Upper lobe of left lung (tissue), 6 donors: ENCODE results near the gene ARFGAP1. TPM values are rescaled to one million over a fixed set of nuclear protein-coding genes. Genes with fewer than 3 reads are reported as not detected.

ENCODE experiments used
- ATAC-seq, 2 donors: fragments of 200-7000 bp; cut with Tn5 transposase; one replicate each; pipeline ENCODE4 v1.9.1; 2022; ENCODE audit warnings: mild to moderate bottlenecking in 2 of 2, moderate library complexity in 2 of 2; ENCODE audit not compliant: low FRiP score in 2 of 2
- DNase-seq, 2 donors: peaks; one replicate each; pipeline ENCODE4 v3.0.0-alpha.2; 2019 to 2020
- H3K27ac ChIP-seq, 4 donors: fragments of 200-600 bp; sonication (generic); one replicate each; pipeline ENCODE4 v1.5.1; 2016 to 2019
- H3K27me3 ChIP-seq, 4 donors: fragments of 200-600 bp; sonication (generic); one replicate each; pipeline ENCODE4 v1.5.1; 2017 to 2019
- H3K36me3 ChIP-seq, 4 donors: fragments of 200-600 bp; sonication (generic); one replicate each; pipeline ENCODE4 v1.5.1; 2016 to 2019
- H3K4me1 ChIP-seq, 4 donors: fragments of 200-600 bp; sonication (generic); one replicate each; pipeline ENCODE4 v1.5.1; 2018 to 2019
- H3K4me3 ChIP-seq, 4 donors: fragments of 200-600 bp; sonication (generic); one replicate each; pipeline ENCODE4 v1.5.1; 2017 to 2019; ENCODE audit warnings: mild to moderate bottlenecking in 2 of 4, moderate library complexity in 1 of 4
- H3K9me3 ChIP-seq, 4 donors: fragments of 200-600 bp; sonication (generic); one replicate each; pipeline ENCODE4 v1.5.1; 2018 to 2019
- EP300 ChIP-seq, 4 donors: sonication (generic); formaldehyde crosslinking; IDR thresholded peaks; one replicate each; pipeline ENCODE4 v1.5.1; 2017; ENCODE audit warnings: antibody characterized with exemption in 4 of 4, control low read depth in 2 of 4
- POLR2A ChIP-seq, 4 donors: fragments of 450-650 bp; IDR thresholded peaks; one replicate each; pipeline ENCODE4 v1.5.1; 2016 to 2017; ENCODE audit warnings: antibody characterized with exemption in 4 of 4, mild to moderate bottlenecking in 2 of 4
- POLR2AphosphoS5 ChIP-seq, 2 donors: sonication (generic); formaldehyde crosslinking; IDR thresholded peaks; one replicate each; pipeline ENCODE4 v1.5.1; 2017; ENCODE audit warnings: antibody characterized with exemption in 2 of 2
- WGBS, 2 donors: methylation state at CpG; one replicate each; pipeline ENCODE4 v1.1.5; 2017 to 2018; 5-methylcytosine and 5-hydroxymethylcytosine counted together
- total RNA-seq, 6 donors: library from RNA; depleted of rRNA in 4 of 6; stranded (reverse); fragments of >200 nt in 4 of 6; gene quantifications; one replicate each; pipeline versions ENCODE4 v1.1.0 to v1.2.1, GENCODE V29; 2016 to 2021
- TF ChIP-seq, protein P1 (sequence below), 6 experiments: fragments of 450-650 bp in 4 of 6; fragments of 200-600 bp in 2 of 6; sonication (generic) in 2 of 6; IDR thresholded peaks; one replicate each; pipeline ENCODE4 v1.5.1; 2016 to 2019; ENCODE audit warnings: antibody characterized with exemption in 6 of 6
- donor health status: DM: no; HTN: no; CAD: no; lungs with moderate emphysema.
- donor health status: DM: no; HTN: yes; CAD: no; lungs with severe emphysema.

Gene ARFGAP1
- total RNA-seq, 6 donors from 2014 or later: 39.8 to 169 (median 84.7) TPM

DNA sequence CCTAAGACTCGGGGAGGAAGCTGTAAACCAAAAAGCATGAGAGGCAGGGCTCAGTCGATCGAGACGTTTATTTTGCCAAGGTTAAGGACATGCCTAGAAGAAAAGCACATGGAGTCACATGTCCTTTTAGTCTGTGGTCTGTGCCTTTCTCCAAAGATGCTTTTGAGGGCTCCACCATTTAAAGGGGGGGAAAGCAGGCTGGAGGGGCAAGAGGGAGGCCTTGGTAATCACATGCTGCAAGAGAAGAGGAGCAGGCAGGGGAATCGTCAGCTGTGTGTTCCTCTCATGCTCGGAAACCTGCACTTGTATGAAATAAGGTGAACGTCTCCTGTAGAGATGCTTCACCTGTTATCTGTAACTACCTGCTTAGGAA lies 47.5 kb upstream of the ARFGAP1 start:
- ATAC-seq (no peak), DNase-seq (no peak)
- Histone ChIP-seq H3K4me3 (no peak overlapping the region), H3K27ac (no peak overlapping the region), H3K9me3 (no peaks in the 10 kb centered on the region), H3K4me1 (peaks cover 0 to 5% (median 0%) of the 10 kb centered on the region in 4 donors), H3K27me3 (peaks cover 0 to 7% (median 0%) of the 10 kb centered on the region in 4 donors), H3K36me3 (no peaks in the 10 kb centered on the region)
- TF ChIP-seq POLR2AphosphoS5 (IDR thresholded peaks at IDR 0.05) (no peak), POLR2A (IDR thresholded peaks at IDR 0.05) (no peak), EP300 (IDR thresholded peaks at IDR 0.05) (no peak)
- TF ChIP-seq, protein P1, sequence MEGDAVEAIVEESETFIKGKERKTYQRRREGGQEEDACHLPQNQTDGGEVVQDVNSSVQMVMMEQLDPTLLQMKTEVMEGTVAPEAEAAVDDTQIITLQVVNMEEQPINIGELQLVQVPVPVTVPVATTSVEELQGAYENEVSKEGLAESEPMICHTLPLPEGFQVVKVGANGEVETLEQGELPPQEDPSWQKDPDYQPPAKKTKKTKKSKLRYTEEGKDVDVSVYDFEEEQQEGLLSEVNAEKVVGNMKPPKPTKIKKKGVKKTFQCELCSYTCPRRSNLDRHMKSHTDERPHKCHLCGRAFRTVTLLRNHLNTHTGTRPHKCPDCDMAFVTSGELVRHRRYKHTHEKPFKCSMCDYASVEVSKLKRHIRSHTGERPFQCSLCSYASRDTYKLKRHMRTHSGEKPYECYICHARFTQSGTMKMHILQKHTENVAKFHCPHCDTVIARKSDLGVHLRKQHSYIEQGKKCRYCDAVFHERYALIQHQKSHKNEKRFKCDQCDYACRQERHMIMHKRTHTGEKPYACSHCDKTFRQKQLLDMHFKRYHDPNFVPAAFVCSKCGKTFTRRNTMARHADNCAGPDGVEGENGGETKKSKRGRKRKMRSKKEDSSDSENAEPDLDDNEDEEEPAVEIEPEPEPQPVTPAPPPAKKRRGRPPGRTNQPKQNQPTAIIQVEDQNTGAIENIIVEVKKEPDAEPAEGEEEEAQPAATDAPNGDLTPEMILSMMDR (IDR thresholded peaks at IDR 0.05): no peak
- WGBS, 2 donors: 31 to 35% methylated on average over 7 of the region's 7 CpGs

DNA sequence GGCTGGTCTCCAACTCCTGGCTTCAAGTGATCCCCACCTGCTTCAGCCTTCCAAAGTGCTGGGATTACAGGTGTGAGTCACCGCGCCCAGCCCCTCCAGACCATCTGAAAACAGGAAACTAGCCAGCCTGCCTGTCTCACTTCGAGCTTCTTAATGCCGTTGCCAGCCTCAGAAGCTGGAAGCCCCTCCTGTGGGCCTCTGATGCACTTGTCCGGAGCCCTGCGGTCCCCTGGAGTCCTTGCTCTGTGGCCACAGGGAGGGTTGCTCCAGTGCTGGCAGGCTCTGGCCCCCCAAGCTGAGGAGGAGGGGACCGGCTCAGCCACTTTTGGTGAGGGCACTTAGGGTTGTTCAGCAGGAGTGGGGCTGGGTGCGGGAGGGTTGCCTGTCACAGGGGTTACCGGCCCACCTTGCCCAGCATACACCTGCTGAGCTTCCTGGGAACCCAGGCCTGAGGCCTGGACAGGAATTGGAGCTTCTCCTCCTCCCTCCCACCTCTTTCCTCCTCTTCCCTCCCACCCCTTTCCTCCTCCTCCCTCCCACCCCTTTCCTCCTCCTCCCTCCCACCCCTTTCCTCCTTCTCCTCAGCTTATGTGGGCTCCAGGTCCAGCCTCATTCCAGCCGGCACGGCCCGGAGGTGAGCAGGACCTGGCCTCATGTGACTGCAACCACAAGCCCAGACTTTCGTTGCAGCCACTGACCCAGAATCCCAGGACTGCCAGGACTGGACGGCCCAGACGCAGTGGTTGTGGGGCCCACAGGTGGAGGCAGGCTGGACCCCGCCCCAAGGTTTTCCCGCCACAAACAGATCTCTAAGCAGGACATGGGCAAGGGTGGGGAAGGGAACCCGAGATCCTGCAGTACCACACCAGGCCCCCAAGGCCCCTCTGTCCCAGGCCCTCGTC lies 46.3 kb upstream of the ARFGAP1 start:
- WGBS, 2 donors: 69 to 71% methylated on average over 3 to 17 of the region's 19 CpGs
- Histone ChIP-seq H3K9me3 (no peaks in the 10 kb centered on the region), H3K27ac (no peak overlapping the region), H3K4me1 (peaks cover 0 to 5% (median 0%) of the 10 kb centered on the region in 4 donors), H3K4me3 (no peak overlapping the region), H3K27me3 (peaks cover 0 to 10% (median 0%) of the 10 kb centered on the region in 4 donors), H3K36me3 (no peaks in the 10 kb centered on the region)
- no peak for ATAC-seq
- TF ChIP-seq, protein P1 (IDR thresholded peaks at IDR 0.05): no peak
- TF ChIP-seq POLR2A (IDR thresholded peaks at IDR 0.05) (no peak), POLR2AphosphoS5 (IDR thresholded peaks at IDR 0.05) (no peak), EP300 (IDR thresholded peaks at IDR 0.05) (no peak)
- no peak for DNase-seq

DNA sequence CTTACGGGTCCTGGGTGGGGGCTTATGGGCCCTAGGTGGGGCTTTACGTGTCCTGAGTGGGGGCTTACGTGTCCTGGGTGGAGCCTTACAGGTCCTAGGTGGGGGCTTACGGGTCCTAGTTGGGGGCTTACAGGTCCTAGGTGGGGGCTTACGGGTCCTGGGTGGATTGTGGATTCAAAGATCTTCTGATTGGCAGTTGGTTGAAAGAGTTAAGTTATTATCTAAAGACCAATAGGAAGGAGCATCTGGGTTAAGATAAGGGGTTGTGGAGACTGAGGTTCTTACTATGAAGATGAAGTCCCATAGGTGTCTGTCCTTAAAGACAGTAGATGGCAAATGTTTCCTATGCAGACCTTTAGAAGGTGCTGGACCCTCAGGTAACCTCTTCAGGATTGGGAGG lies 45.4 kb upstream of the ARFGAP1 start:
- no peak for ATAC-seq
- 93 to 100% methylated on average over 1 to 5 of the region's 5 CpGs for WGBS, 2 donors
- no peak overlapping the region for H3K27ac ChIP-seq
- H3K4me3 ChIP-seq: no peak overlapping the region
- H3K27me3 ChIP-seq: peaks cover 0 to 10% (median 0%) of the 10 kb centered on the region in 4 donors
- H3K9me3 ChIP-seq: no peaks in the 10 kb centered on the region
- no peak for TF ChIP-seq POLR2A (IDR thresholded peaks at IDR 0.05)
- TF ChIP-seq, protein P1 (IDR thresholded peaks at IDR 0.05): no peak
- no peak for TF ChIP-seq EP300 (IDR thresholded peaks at IDR 0.05)
- no peak for TF ChIP-seq POLR2AphosphoS5 (IDR thresholded peaks at IDR 0.05)
- H3K4me1 ChIP-seq: peaks cover 0 to 5% (median 0%) of the 10 kb centered on the region in 4 donors
- DNase-seq: no peak
- no peaks in the 10 kb centered on the region for H3K36me3 ChIP-seq

DNA sequence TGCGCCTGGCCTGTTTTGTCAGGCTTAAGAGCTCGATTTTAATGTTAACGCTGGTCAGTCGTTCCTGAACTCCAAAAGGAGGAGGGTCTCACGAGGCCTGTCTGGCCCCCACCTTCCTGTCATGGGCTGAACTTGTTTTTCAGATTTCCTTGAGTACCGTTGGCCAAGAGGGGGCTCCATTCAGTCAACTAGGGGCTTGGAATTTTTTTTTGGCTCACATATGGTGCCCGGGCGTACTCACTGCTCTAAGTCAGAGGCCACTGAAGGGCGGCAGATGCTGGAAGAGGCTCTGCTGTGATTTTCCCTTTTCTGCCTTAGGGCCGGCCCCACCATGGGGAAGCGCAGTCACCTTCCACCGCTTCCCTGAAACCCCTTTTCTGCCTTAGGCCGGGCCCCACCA lies 43.8 kb upstream of the ARFGAP1 start:
- TF ChIP-seq POLR2AphosphoS5 (IDR thresholded peaks at IDR 0.05) (no peak), POLR2A (IDR thresholded peaks at IDR 0.05) (no peak), EP300 (IDR thresholded peaks at IDR 0.05) (no peak)
- TF ChIP-seq, protein P1 (IDR thresholded peaks at IDR 0.05): no peak
- Histone ChIP-seq H3K4me1 (peaks cover 0 to 5% (median 0%) of the 10 kb centered on the region in 4 donors), H3K27me3 (peaks cover 0 to 10% (median 0%) of the 10 kb centered on the region in 4 donors), H3K27ac (no peak overlapping the region), H3K36me3 (no peaks in the 10 kb centered on the region), H3K9me3 (no peaks in the 10 kb centered on the region), H3K4me3 (no peak overlapping the region)
- 51 to 54% methylated on average over 12 to 13 of the region's 13 CpGs for WGBS, 2 donors
- no peak for DNase-seq
- no peak for ATAC-seq
